HEK293T (cell line): Measurements from ENCODE around the gene TCP11.

Experiments
- CTCF ChIA-PET: fragments of 350-600 bp; formaldehyde crosslinking; extraction: SDS; loops from one replicate; lab custom pipeline; 2021; ENCODE audit warnings: antibody characterized with exemption, inconsistent platforms; lab: Yijun Ruan, JAX
- POLR2A ChIA-PET: fragments of 350-600 bp; formaldehyde crosslinking; extraction: SDS; loops from one replicate; lab custom pipeline; 2020; ENCODE audit warnings: antibody characterized with exemption, inconsistent platforms; lab: Yijun Ruan, JAX
- DNase-seq: peaks from one replicate; pipeline ENCODE4 v3.0.0; 2012; ENCODE audit warnings: mixed read lengths; ENCODE audit errors: extremely low spot score
- ARNT ChIP-seq: fragments of 450-650 bp; IDR thresholded peaks from 2 replicates; pipeline ENCODE4 v1.6.1; 2017; ENCODE audit warnings: mild to moderate bottlenecking
- BHLHE40 ChIP-seq: fragments of 450-650 bp; IDR thresholded peaks from 2 replicates; pipeline ENCODE4 v1.6.1; 2016; ENCODE audit warnings: mild to moderate bottlenecking, moderate library complexity, borderline replicate concordance
- CTBP1 ChIP-seq: fragments of 450-650 bp; IDR thresholded peaks from 2 replicates; pipeline ENCODE4 v1.6.1; 2016; ENCODE audit warnings: borderline replicate concordance
- ELF4 ChIP-seq: fragments of 450-650 bp; IDR thresholded peaks from 2 replicates; pipeline ENCODE4 v1.6.1; 2017; ENCODE audit warnings: antibody characterized with exemption
- FOXA1 ChIP-seq: fragments of 450-650 bp; IDR thresholded peaks from 2 replicates; pipeline ENCODE4 v1.6.1; 2016; ENCODE audit warnings: mild to moderate bottlenecking
- FOXK2 ChIP-seq: fragments of 450-650 bp; IDR thresholded peaks from 2 replicates; pipeline ENCODE4 v1.6.1; 2016; ENCODE audit warnings: mild to moderate bottlenecking
- FOXM1 ChIP-seq: fragments of 450-650 bp; IDR thresholded peaks from 2 replicates; pipeline ENCODE4 v1.6.1; 2017; ENCODE audit warnings: mild to moderate bottlenecking, borderline replicate concordance
- HDGF ChIP-seq: fragments of 450-650 bp; IDR thresholded peaks from 2 replicates; pipeline ENCODE4 v1.6.1; 2017; ENCODE audit warnings: antibody characterized with exemption, borderline replicate concordance
- L3MBTL2 ChIP-seq: fragments of 450-650 bp; conservative IDR thresholded peaks from 2 replicates; pipeline ENCODE4 v1.6.1; 2016; ENCODE audit warnings: mild to moderate bottlenecking
- LEF1 ChIP-seq: fragments of 450-650 bp; IDR thresholded peaks from 2 replicates; pipeline ENCODE4 v1.6.1; 2017; ENCODE audit warnings: mild to moderate bottlenecking, borderline replicate concordance
- NFRKB ChIP-seq: fragments of 450-650 bp; IDR thresholded peaks from 2 replicates; pipeline ENCODE4 v1.6.1; 2016; ENCODE audit warnings: mild to moderate bottlenecking, moderate library complexity
- SP1 ChIP-seq: fragments of 450-650 bp; IDR thresholded peaks from 2 replicates; pipeline ENCODE4 v1.6.1; 2017
- SUZ12 ChIP-seq: fragments of 450-650 bp; IDR thresholded peaks from 2 replicates; pipeline ENCODE4 v1.6.1; 2016; ENCODE audit warnings: mild to moderate bottlenecking
- TARDBP ChIP-seq: fragments of 450-650 bp; IDR thresholded peaks from 2 replicates; pipeline ENCODE4 v1.6.1; 2016
- ZNF384 ChIP-seq: fragments of 450-650 bp; IDR thresholded peaks from 2 replicates; pipeline ENCODE4 v1.6.1; 2016
- TF ChIP-seq, protein P1 (sequence below): fragments of 450-650 bp; IDR thresholded peaks from 2 replicates; pipeline ENCODE4 v1.6.1; 2016

The TCP11 gene

DNA sequence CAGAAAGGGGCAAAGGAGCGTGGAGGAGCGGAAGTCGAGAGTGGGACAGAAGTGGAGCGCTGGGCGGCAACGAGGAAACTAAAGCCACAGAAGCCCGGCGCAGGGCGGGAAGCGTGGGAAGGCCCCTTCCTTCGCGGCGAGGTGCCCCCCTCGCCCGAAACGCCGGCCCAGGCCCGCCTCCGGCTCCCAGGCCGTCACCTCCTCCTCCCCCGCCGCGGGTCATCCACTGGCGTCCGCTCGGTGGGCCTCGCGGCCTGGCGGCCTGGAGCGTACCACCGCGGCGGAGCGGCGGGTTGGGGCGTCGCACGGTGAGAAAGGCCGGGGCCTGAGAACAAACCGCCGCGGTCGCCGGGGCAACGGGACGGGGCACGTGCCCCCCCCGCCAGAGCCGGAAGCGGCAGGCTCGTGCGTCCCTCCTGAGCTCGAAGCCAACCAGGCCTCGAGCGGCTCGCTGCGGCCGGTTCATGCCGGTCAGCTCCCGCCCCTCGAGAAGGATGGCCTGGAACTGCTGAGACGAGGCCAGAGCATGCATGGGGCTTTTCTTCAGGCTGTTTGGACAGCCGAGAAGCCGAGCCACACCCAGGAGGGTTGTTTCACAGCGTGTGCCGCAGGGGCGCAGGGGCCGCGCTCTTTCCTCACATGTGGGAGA is at the start of gene TCP11:
Gene TCP11 (minus strand): TSS at position 333 of the 649 bp plus-strand sequence. CDS start 469 bp downstream, outside the sequence.
- no peak for DNase-seq
- TF ChIP-seq CTBP1, result no peak
- TF ChIP-seq ARNT, result no peak
- no peak for TF ChIP-seq NFRKB
- TF ChIP-seq FOXK2, result no peak
- TF ChIP-seq FOXM1, result no peak
- TF ChIP-seq SUZ12, result no peak
- no peak for TF ChIP-seq TARDBP
- TF ChIP-seq HDGF, result no peak
- no peak for TF ChIP-seq BHLHE40
- no peak for TF ChIP-seq FOXA1
- no peak for TF ChIP-seq SP1
- no peak for TF ChIP-seq ELF4
- CTCF ChIA-PET, result no interaction called here
- POLR2A ChIA-PET, result no interaction called here

GRCh38 chr6:35190306-35190705 is 49.2 kb upstream of the TCP11 start:
- no peak for DNase-seq
- ChIA-PET CTCF (interaction anchor here (1.7 kb wide), 1 partner anchor 15 kb away, joined by 6 read pairs; no protein-coding TSS in a partner anchor), POLR2A (no interaction called here)
- TF ChIP-seq FOXM1, result no peak
- no peak for TF ChIP-seq TARDBP
- no peak for TF ChIP-seq NFRKB
- no peak for TF ChIP-seq BHLHE40
- TF ChIP-seq LEF1, result no peak
- TF ChIP-seq ELF4, result no peak
- TF ChIP-seq, protein P1, sequence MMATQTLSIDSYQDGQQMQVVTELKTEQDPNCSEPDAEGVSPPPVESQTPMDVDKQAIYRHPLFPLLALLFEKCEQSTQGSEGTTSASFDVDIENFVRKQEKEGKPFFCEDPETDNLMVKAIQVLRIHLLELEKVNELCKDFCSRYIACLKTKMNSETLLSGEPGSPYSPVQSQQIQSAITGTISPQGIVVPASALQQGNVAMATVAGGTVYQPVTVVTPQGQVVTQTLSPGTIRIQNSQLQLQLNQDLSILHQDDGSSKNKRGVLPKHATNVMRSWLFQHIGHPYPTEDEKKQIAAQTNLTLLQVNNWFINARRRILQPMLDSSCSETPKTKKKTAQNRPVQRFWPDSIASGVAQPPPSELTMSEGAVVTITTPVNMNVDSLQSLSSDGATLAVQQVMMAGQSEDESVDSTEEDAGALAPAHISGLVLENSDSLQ, result no peak
- no peak for TF ChIP-seq ARNT
- no peak for TF ChIP-seq CTBP1
- no peak for TF ChIP-seq SUZ12
- no peak for TF ChIP-seq HDGF
- no peak for TF ChIP-seq SP1
- TF ChIP-seq FOXA1, result no peak
- TF ChIP-seq L3MBTL2, result no peak
- no peak for TF ChIP-seq FOXK2
- no peak for TF ChIP-seq ZNF384

GRCh38 chr6:35188886-35189285 is 47.7 kb upstream of the TCP11 start:
- TF ChIP-seq ARNT, result no peak
- TF ChIP-seq, protein P1, result no peak
- TF ChIP-seq L3MBTL2, result no peak
- no peak for TF ChIP-seq HDGF
- TF ChIP-seq NFRKB, result no peak
- TF ChIP-seq BHLHE40, result no peak
- no peak for TF ChIP-seq FOXA1
- no peak for TF ChIP-seq SP1
- TF ChIP-seq SUZ12, result no peak
- TF ChIP-seq ZNF384, result no peak
- TF ChIP-seq TARDBP, result no peak
- POLR2A ChIA-PET, result no interaction called here
- no peak for DNase-seq
- CTCF ChIA-PET, result no interaction called here

DNA sequence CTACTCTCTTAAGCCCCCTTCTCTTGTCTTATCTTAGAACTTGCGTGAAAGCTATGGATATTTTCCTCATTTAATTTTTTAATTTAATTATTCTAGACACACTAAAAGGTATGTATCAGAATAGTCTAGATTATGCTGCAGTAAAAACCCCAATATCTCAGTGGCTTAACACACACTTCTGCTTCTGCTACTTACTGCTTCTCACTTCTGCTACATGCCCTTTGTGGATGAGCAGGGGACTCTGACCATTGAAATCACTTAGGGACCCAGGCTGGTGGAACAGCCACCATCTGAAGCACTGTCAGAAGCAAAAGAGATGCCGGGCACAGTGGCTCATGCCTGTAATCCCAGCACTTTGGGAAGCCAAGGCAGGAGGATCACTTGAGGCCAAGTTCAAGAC is 45.4 kb upstream of the TCP11 start:
- TF ChIP-seq ARNT, result no peak
- TF ChIP-seq ZNF384, result no peak
- TF ChIP-seq, protein P1, result no peak
- TF ChIP-seq FOXM1, result no peak
- no peak for TF ChIP-seq HDGF
- no peak for TF ChIP-seq FOXA1
- no peak for TF ChIP-seq CTBP1
- no peak for TF ChIP-seq BHLHE40
- no peak for TF ChIP-seq NFRKB
- no peak for TF ChIP-seq SUZ12
- no peak for TF ChIP-seq ELF4
- no peak for TF ChIP-seq SP1
- POLR2A ChIA-PET, result interaction anchor here (0.6 kb wide), 1 partner anchor 216 kb away, joined by 3 read pairs; no protein-coding TSS in a partner anchor
- DNase-seq, result no peak
- CTCF ChIA-PET, result no interaction called here

- CTCF ChIA-PET, result no interaction called here
- POLR2A ChIA-PET, result no interaction called here
- no peak for DNase-seq
- TF ChIP-seq BHLHE40, result no peak
Measured at GRCh38 chr6:35185971-35186370, 44.8 kb upstream of the TCP11 start.

DNA sequence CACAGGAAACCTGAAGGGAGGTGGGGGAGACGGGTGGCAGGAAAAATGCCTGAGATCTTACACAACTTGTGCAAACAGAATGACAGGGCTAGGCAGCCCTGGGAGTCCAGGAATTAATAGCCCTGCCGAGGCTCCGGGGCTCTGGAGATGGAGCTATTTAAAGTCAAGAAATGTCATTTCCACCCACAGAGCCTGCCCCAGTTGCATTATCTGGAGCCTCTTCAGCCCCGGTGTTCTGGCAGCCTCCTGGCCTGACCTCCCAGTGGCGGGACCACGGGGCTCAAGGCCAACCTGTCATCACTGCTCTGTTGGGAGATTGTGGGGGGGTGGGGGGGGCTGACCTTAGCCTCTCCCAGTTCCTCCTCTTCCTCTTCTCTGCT is 44.2 kb upstream of the TCP11 start:
- POLR2A ChIA-PET, result no interaction called here
- TF ChIP-seq SUZ12 (no peak), ELF4 (no peak), CTBP1 (no peak), L3MBTL2 (no peak), TARDBP (no peak), ZNF384 (no peak), ARNT (no peak), LEF1 (no peak), FOXA1 (no peak)
- CTCF ChIA-PET, result interaction anchor here (0.8 kb wide), 1 partner anchor 20 kb away, joined by 3 read pairs; no protein-coding TSS in a partner anchor
- DNase-seq, result no peak
